Ishikawa (cell line): ENCODE results near the gene EYS.

Source experiments
- CEBPB ChIP-seq: IDR thresholded peaks from 2 replicates; pipeline ENCODE4 v1.6.1; 2012
- EGR1 ChIP-seq: IDR thresholded peaks from 2 replicates; pipeline ENCODE4 v1.6.1; 2012
- EP300 ChIP-seq: IDR thresholded peaks from 2 replicates; pipeline ENCODE4 v1.6.1; 2012; ENCODE audit warnings: borderline replicate concordance
- MAX ChIP-seq: IDR thresholded peaks from 2 replicates; pipeline ENCODE4 v1.6.1; 2012
- NFIC ChIP-seq: IDR thresholded peaks from 2 replicates; pipeline ENCODE4 v1.6.1; 2012
- RAD21 ChIP-seq: IDR thresholded peaks from 2 replicates; pipeline ENCODE4 v1.6.1; 2012; ENCODE audit warnings: low read depth
- REST ChIP-seq: IDR thresholded peaks from 2 replicates; pipeline ENCODE4 v1.6.1; 2012; ENCODE audit warnings: low read depth, mild to moderate bottlenecking
- TAF1 ChIP-seq: IDR thresholded peaks from 2 replicates; pipeline ENCODE4 v1.6.1; 2012; ENCODE audit warnings: low read depth, mild to moderate bottlenecking
- TEAD4 ChIP-seq: IDR thresholded peaks from 2 replicates; pipeline ENCODE4 v1.6.1; 2012
- USF1 ChIP-seq: IDR thresholded peaks from 2 replicates; pipeline ENCODE4 v1.6.1; 2012
- YY1 ChIP-seq: IDR thresholded peaks from 2 replicates; pipeline ENCODE4 v1.6.1; 2012; ENCODE audit warnings: low read depth

- TF ChIP-seq REST, result no peak
- TF ChIP-seq YY1, result no peak
- no peak for TF ChIP-seq MAX
- no peak for TF ChIP-seq CEBPB
- no peak for TF ChIP-seq TAF1
- no peak for TF ChIP-seq NFIC
- TF ChIP-seq TEAD4, result no peak
- no peak for TF ChIP-seq USF1
- TF ChIP-seq EP300, result no peak
- TF ChIP-seq RAD21, result no peak
- no peak for TF ChIP-seq EGR1
Observed at GRCh38 chr6:64258302-64258701, 1448.7 kb downstream of the EYS start.
